GM11168 (cell line): ENCODE data around the gene KLHL29.

Experiments used
- in situ Hi-C: fragments of 300-500 bp; cut with MboI; formaldehyde crosslinking; loops from one replicate; pipeline ENCODE4 v1.12.0; 2022; ENCODE audit warnings: low sequenced_read_pairs; ENCODE audit not compliant: unreplicated experiment

KLHL29 gene

DNA sequence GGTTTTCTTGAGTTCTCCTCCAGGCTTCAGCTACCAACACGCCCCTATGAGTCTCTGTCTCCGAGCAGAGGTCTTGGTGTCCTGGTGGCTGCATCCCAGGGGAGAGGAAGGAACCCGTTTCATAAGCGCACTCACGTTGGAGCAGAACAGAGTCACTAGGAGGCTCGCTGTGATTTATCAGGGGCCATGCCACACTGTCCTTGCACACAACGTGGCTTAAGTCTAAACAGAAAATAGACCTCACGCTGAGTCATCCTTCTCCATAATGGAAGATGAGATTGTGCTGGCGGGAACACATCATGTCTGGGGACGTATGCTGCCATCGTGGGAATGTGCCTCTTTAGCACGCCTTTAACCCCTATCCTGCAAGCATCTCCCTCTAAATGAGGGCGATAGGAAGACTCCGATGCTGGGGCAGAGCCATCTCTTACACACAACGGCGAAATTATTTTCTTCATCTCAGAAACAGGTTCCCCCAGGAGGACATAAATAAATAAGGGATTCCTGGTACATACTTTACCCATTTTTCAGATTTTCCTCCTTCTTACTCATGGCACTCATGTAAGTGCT is 211.4 kb downstream of the KLHL29 start:
- in situ Hi-C loops: no loop called here

GRCh38 chr2:23597687-23598086 is 212.7 kb downstream of the KLHL29 start:
- in situ Hi-C loops: no loop called here

GRCh38 chr2:23599006-23599405 is 214.0 kb downstream of the KLHL29 start:
- in situ Hi-C loops: no loop called here

- in situ Hi-C loops: no loop called here
Measured at GRCh38 chr2:23599667-23600066, 214.7 kb downstream of the KLHL29 start.

DNA sequence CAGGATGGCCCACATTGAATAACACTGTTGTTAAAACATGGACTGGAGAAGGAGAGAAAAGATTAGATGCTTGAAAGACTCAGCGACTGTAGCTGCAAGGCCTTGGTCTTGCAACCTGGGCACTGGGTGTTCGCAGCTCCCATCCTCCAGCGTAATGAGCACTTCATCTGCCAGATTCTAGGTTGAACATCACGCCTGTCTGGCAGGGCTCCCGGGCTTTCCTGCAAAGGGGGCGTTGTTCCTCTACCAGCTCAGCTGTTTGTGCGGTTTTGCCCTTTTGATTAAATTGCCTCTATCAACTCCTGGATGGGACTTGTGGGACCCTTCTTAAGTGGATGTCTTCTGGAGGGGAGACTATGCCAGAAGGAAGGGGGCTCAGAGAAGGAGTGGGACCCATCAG is 215.4 kb downstream of the KLHL29 start:
- in situ Hi-C loops: no loop called here

GRCh38 chr2:23601301-23601965 is 216.5 kb downstream of the KLHL29 start:
- in situ Hi-C loops: no loop called here

- in situ Hi-C loops: no loop called here
Measured at GRCh38 chr2:23602116-23602515, 217.1 kb downstream of the KLHL29 start.

DNA sequence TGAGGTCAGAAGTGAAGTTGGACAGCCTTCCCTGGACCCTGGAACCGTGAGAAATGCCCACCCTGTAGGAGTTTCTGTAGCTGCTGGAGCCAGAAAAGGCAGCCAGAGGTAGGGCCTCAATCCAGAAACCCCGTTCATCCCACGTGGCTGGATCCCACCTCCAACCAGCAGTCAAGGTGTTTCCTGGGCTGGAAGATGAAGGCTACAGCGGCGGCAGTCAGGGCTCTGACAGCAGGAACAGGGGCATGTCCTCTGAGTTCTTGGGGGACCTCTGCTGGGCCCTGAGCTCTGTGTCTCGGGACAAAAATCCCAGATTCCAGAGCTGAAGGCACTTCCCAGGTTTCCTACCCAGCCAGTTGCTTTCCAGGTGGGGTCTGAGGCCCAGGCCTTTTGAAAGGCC is 218.2 kb downstream of the KLHL29 start:
- in situ Hi-C loops: no loop called here

GRCh38 chr2:23603581-23603980 is 218.6 kb downstream of the KLHL29 start:
- in situ Hi-C loops: no loop called here

- in situ Hi-C loops: no loop called here
Measured at GRCh38 chr2:23604731-23605130, 219.8 kb downstream of the KLHL29 start.

DNA sequence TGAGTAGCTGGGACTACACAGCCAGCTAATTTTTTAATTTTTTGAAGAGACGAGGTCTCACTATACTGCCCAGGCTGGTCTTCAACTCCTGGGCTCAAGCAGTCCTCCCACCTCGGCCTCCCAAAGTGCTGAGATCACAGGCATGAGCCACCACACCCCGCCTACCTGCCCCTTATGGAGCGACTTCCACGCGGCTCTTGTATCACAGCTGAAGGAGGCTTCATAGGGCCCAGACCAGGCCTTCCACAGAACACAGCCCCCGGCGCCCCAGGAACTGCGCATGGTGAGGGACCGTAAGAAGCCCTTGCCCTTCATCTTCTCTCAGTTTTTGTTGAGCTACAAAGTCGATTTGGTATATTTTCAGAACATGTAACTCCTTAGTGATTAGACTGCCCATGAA is 220.3 kb downstream of the KLHL29 start:
- in situ Hi-C loops: no loop called here

DNA sequence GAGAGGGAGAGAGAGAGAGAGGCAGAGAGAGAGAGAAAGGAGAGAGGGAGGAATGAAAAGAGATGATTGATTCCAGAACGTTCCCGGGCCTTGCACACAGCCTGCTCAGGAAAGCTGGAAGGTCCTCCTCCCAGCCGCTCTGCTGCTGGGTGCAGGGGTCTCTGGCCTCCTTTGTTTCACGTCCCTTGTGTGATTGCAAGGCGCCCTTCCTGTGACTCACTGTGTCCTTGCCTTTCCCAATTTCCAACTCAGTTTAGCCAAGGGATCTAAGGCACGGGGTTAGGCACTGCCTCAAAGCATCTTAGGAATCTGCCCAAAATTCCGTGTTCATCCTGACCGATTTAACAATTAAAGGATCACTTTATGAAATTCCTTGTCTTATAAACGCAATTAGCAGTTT is 221.2 kb downstream of the KLHL29 start:
- in situ Hi-C loops: no loop called here

- in situ Hi-C loops: no loop called here
Measured at GRCh38 chr2:23606968-23607367, 222.0 kb downstream of the KLHL29 start.

DNA sequence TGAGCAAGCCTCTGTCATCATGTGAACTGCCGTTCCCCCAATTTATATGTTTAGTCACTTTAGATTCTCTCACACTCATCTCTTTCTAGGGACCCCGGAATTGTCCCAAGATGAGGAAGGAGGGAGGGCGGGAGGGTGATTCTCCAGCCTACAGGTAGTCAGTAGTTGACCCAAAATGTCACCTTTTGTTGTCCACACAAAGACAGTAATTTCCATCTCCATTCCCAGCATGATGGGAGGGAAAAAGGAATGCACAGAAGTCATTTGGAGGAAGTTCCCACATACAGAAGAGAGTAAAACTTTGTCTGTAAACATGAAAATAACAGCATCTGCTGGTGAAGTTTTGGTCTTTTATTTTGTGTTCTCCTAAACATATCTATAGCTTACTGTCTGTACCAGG is 222.9 kb downstream of the KLHL29 start:
- in situ Hi-C loops: no loop called here

GRCh38 chr2:23609254-23609653 is 224.3 kb downstream of the KLHL29 start:
- in situ Hi-C loops: no loop called here

DNA sequence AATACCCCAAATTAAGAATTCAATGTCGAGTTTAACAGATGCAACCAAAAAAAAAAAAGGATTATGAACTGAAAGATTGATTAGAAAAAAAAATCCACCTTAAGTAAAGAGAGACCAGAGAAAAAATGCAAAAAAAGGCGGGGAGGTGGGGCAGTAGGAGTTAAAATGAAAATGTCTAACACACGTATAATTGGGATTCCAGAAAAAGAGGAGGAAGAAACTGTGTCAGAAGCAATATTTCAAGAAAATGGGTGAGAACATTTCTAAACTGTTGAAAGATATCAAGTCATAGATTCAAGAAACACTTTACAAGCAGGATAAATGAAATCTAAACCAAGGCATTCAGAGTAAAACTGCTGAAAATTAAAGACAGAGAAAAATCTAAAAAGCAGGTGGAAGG is 226.9 kb downstream of the KLHL29 start:
- in situ Hi-C loops: no loop called here

DNA sequence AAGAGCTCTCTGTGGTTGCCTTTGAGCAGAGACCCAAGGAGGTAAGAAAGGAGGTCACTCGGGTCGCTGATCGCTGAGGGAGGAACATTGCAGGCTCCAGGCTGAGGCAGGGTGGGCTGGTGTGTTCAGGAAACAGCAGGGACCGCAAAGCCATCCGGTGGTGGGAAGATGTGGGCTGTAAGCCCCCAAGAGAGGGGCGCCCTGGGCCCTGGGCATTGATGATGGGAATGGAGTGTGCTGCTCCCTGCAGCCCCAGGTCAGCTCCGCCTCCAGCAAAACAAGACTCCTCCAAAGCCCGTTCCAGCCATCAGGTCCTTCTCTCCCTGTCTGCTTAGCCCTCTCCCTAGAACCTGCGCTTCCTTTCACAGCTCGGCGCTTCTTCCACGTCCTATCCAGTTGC is 229.7 kb downstream of the KLHL29 start:
- in situ Hi-C loops: no loop called here

GRCh38 chr2:23615216-23616020 is 230.4 kb downstream of the KLHL29 start:
- in situ Hi-C loops: no loop called here

DNA sequence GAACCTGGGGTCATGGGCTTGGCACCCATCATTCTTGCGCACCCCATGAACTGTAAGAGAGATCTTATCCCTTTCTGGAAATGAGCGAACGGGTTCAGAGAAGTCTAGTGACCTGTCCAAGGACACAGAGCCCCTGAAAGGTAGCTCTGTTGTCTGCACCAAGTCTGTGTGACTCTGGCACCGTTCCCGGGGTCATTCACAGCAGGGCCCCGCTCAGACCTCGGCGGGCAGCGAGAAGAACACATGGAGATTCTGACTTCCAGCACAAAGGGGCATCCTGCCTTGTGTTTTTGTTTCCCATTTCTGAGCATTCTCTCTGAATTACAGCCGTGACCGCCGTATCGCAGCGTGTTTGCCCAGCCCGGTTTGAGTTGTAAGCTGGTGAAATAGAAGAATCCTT is 231.7 kb downstream of the KLHL29 start:
- in situ Hi-C loops: no loop called here

DNA sequence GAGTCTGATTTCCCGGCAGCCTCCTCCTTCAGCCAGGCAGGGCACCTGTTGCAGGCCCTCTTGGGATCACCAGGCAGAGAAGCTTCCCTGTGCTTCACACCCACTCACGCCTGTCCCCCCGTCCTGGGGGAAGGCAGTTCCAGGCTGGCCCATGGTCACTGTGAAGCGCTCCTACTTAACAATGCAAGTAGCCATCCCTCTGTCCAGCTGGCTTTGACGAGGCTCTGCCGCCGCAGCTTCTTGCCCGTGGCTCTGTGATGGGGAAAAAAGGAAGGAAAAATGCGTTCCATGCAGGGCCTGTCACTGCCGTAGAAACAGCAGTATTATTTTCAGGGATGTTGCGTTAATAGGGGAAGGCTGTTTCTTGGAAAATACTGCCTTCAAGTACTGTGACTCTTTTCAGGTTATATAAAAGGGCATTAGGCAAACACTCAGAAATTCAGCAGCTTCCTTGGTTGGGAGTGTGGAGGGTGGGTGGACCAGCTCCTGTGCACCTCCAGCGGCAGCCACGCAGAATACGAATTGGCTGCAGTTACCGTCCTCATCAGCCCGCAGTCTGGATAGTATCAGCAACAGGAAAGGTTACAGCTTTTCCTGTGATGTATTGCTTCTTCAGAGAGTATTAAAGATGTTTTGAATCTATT is 232.3 kb downstream of the KLHL29 start:
- in situ Hi-C loops: no loop called here

DNA sequence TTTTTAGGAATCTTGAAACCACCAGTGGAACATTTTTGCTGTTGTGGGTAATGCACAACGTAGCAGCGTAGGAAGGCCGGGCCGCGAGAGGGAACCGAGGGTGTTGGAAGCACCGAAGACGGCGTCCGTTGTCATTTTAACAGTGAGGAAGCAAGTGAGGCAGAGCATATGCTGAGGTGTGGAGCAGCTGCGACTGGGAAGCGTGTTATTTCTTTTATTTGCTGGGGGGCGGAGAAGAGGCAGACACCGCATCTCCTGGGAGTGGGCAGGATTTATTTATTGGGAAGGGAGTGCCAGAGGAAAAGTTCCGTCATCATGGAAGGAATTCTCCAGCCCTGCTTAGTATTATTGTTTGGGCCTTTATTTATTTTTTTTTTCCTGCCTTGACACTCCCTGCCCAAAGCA is 232.8 kb downstream of the KLHL29 start:
- in situ Hi-C loops: no loop called here
